GM19239 (cell line): Measurements from ENCODE around the gene CBFA2T3.
"Not testable (repeated sequence)": the region's sequence is repeated elsewhere in the genome, so short reads cannot be mapped to it uniquely, and the experiment has no call there.

Experiments
- DNase-seq: peaks from one replicate; pipeline ENCODE4 v3.0.0; 2011; ENCODE audit warnings: low spot score; ENCODE audit not compliant: insufficient read length
- FAIRE-seq: peaks from 2 replicates; lab custom pipeline; 2011; peaks lifted over from hg19 to GRCh38; lab: Jason Lieb, UNC

Gene CBFA2T3

GRCh38 chr16:88900662-88901052, 76.3 kb downstream of the CBFA2T3 start:
- no peak for FAIRE-seq
- DNase-seq, result no peak

DNA sequence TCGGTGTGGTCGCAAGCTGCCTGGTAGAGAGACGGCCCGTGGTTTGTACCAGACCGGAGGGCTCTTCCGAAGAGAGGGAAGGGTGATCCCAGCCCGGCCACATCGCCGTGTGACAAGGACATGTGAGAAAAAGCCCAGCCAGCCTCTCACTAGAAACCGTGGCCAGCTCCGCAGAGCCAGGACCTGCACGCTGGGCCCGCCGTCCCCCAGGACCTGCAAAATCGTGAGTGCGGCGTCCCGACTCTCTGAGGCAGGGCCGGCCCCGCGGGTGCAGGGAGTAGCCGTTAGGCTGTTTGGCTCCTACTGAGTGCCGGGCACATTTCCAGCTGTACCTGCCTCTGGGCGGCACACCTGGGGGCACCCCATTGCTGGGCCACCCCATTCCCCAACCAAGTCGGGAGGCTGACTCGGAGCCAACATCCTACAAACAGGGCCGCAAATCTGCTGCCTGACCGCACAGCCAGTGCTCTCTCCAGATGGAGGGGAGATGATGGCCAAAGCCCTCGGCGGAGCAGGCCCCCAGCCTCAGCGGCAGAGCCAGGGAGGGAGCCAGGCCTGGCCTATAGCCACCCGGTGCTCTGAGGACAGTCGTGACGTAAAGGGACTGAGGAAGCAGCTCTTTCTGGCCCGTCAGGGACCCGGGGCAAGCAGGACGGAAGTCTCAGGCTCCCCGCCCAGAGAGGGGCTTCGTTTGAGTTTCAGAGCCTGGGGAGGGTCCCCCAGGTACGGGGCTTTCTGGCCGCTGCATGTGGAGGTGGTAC, 76.9 kb downstream of the CBFA2T3 start:
- no peak for FAIRE-seq

GRCh38 chr16:88897696-88898425, 79.1 kb downstream of the CBFA2T3 start:
- FAIRE-seq, result no peak

More for the DNA sequence above, 76.9 kb downstream of the CBFA2T3 start:
- DNase-seq, result no peak

DNA sequence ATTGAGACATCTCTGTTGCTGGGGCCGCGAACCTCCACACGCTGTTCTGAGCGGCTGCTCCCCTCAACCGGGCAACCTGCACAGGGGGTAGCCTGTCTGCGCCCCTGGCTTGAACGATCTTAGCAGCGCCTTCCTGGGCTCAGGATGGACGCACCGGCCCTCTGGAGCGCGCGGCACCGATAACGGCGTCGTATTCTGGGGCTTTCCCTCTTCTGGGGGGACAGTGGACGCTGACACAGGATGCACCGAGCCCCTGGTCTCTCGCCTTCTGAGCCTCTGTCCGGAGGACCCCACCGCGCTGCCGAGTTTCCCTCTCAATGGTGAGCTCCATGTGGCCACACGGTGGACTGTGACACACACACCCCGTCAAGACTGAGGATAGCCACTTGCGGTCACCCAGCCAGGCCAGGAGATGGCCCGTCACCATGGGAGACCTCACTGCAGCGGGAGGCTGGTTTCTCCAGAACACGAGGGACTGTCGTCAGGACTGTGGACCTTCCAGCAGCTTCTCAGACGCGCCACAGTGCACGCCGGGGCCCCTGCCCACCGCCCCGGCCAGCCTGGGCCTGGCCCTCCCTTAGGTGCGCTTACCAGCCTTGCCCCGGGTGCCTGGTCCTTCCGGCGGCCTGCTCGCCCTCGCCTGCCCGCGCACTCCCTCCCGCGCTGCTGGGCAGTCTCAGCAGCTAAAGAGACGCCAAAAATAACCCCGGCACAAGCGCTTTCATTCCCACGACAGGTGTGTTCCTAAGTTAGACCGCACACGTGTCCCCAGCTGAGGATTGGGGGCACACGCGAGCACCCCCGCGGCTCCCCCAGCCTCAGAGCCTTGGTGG, 80.6 kb downstream of the CBFA2T3 start:
- FAIRE-seq, result no peak
- DNase-seq, result no peak

More at GRCh38 chr16:88897696-88898425, 79.1 kb downstream of the CBFA2T3 start:
- no peak for DNase-seq

- DNase-seq (no peak), FAIRE-seq (no peak)
Measured at GRCh38 chr16:88895335-88895734, 81.7 kb downstream of the CBFA2T3 start.

DNA sequence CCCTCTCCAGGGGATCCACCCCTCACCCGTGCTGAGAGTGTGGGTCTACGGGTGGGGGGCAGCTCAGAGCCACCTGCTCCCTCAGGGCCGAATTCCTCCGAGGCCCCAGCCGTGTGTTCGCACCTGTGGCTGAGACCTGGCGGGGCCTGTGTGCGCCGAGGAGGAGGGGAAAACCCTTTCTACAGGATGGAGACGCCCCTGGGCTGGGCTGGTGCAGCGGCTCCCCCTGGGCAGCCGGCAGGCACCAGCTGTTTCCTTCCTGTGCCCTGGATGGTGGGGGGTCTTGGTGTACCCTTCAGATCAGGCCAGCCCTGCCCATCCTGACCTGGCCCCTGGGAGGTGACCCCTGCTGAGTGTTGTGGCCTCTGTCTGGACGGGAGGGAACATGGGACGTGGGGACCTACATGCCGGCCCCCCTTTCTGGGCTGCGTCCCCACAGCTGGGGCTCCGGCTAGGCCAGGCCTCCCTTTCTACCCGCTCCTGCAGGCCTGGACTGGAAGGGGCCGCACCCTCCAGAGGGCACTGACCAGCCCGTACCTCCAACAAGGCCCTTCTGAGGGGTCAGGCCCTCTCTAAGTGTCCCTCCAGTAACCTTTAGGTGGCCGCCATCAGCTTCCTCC, 82.2 kb downstream of the CBFA2T3 start:
- FAIRE-seq (no peak), DNase-seq (no peak)

DNA sequence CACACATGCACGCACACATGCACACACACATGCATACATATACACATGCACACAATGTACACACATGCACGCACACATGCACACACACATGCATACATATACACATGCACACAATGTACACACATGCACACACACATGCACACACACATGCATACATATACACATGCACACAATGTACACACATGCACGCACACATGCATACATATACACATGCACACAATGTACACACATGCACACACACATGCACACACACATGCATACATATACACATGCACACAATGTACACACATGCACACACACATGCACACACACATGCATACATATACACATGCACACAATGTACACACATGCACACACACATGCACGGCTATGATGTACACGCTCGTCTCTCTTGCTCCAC, 82.7 kb downstream of the CBFA2T3 start:
- not testable (repeated sequence) for FAIRE-seq, DNase-seq

DNA sequence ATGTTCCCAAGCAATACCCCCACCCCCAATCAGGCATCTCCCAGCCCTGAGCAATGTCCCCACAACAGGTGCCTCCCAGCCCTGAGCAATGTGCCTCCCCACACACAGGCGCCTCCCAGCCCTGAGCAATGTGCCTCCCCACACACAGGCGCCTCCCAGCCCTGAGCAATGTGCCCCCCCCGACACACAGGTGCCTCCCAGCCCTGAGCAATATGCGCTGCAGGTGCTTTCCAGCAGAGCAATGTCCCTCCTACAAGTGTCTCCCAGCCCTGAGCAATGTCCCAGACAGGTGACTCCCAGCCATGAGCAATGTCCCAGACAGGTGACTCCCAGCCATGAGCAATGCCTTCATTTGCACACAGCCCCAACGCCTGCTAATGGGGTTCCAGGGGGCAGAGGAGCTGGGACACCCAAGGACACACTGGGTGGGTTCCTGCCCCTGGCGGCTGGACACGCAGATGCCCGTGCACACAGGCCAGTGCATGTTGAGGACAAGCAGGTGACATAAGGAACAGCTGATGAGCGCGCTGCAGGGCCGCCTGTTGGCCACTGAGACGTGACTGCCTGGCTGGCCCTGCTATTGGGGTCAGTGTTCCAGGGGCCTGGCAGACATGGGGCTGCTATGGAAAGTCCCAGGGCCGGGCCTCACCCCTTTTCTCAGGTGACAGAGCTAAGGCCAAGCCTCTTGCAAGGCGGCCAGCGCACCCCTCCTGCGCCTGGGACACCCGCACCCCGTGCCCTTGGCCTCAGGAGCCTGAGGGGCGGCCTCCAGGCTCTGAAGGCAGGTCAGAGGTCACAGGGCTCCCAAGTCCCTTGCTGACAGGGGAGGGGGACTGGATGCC, 83.7 kb downstream of the CBFA2T3 start:
- FAIRE-seq, result no peak
- no peak for DNase-seq

- DNase-seq (no peak), FAIRE-seq (no peak)
Measured at GRCh38 chr16:88892065-88892464, 84.9 kb downstream of the CBFA2T3 start.

DNA sequence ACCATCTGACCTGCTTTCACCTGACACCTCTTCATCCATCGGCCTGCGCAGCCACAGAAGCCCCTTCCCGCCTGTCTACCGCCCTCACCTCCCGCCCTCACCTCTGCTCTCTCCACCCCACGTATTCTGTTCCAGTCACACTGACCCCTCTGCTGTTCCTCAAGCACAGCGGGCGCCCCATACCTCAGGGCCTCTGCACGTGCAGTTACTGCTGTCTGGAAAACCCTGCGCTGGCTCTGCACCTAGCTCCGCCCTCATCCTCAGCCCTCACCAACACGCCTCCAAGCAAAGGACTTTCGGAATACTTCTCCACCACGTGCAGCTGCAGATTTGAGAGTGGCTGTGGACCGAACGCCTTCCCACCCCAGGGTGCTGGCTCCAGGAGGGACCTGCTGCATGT, 85.9 kb downstream of the CBFA2T3 start:
- FAIRE-seq, result no peak
- DNase-seq, result no peak

DNA sequence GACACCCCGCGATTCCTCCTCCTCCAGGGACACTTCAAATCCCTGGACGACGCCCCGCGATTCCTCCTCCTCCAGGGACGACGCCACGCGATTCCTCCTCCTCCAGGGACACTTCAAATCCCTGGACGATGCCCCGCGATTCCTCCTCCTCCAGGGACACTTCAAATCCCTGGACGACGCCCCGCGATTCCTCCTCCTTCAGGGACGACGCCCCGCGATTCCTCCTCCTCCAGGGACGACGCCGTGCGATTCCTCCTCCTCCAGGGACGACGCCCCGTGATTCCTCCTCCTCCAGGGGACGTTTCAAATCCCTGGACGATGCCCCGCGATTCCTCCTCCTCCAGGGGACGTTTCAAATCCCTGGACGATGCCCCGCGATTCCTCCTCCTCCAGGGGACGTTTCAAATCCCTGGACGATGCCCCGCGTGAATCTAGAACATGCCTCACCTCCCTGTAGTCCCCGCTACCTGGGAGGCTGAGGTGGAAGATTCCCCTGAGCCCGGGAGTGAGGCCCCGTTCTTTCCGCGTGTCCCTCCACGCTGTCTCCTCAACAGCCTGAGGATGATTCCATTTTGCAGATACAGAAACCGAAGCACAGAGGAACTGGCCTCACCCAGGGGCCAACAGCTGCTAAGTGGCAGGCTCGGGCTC, 87.2 kb downstream of the CBFA2T3 start:
- FAIRE-seq, result not testable (repeated sequence)

DNA sequence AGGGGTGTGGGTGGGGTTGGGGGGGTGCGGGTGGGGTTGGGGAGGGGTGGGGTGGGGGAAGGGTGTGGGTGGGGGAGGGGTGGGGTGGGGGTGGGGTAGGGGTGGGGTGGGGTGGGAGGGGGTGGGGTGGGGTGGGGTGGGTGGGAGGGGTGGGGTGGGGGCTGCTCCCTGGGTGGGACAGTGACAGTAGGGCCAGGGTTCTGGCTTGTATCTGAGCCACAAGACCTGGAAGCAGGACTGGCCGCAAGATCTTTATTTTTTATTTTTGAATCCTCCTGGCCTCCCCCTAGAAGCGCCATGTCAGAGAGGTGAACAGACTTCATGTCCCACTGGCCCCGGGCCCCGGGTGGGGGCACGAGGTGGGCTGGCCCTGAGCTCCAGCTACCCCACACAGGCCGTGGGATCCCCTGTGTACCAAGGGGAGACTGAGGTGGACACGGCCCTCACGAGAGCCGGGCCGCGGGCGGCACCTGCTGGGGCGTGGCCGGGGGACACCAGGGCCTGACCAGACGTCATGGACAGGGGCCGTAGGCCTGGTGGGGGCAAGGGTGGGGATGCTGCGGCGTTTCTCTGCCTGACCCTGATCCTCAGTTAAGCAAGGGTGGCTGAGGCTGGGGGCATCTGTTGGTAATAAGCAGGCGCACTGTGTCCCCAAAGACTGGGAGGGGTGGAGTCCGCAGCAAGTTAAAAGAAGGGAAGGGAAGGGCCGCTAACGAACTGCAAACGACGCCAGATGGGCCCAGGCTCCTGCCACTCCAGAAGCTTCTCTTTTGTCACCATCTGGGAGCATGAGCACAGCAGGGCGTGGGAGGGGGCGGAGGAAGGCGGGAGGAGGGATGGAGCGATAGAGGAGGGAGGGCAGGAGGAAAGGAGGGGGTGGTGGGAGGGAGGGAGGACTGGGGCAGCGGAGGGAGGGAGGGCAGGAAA, 88.3 kb downstream of the CBFA2T3 start:
- FAIRE-seq (no peak), DNase-seq (no peak)

More for the DNA sequence above, 87.2 kb downstream of the CBFA2T3 start:
- not testable (repeated sequence) for DNase-seq

DNA sequence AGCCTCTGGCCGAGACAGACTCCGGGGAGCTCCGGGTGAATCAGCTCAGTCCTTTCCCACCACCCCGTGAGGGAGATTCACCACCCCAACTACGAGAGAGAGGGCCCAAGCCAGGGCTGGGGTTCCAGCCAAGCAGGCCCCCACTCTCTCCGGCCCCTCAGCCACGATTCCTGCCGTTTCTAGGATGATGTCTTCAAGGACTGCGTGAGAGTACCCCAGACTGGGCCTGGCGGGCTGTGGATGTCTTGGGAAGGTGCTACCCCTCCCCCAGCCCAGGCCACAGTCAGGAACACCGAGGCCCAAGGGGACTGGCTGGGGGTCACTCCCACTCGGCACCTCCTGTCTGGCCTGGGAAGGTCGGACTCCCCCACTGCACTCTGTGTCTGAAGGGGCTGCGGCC, 89.0 kb downstream of the CBFA2T3 start:
- FAIRE-seq, result no peak
- DNase-seq, result no peak

DNA sequence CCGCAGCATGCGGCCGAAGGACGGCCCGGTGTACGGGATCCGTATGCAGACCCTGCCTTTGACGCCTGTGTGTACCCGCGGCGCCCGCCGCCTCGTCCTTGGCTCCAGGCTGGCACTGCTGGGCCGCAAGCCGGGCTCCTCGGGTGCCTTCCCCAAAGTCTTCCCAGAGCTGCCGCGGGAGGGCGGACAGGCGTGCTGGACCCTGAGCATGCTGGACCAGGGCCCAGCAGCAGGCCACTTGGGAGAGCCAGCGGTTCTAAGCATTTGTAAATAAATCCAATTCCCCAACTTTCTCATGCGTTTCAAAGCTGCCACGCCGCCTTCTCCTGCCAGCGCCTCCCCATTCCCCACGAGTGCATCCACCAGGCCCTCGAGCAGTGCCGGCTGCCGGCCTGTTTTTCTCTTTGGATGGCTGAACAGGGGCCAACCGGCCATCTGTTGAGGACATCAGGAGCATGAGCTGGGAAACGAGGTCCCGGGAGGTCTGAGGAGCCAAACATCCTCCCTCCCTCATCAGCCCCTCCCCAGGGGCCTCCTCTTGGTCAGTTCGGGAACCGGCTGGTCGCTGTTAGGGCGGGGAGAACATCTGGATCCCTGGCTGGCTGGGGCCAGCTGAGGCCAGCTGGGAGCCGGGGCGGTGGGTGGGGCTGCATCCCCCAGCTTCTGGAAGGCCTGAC, 90.0 kb downstream of the CBFA2T3 start:
- DNase-seq (no peak), FAIRE-seq (no peak)

- DNase-seq (no peak), FAIRE-seq (no peak)
Measured at GRCh38 chr16:88886420-88886844, 90.6 kb downstream of the CBFA2T3 start.

DNA sequence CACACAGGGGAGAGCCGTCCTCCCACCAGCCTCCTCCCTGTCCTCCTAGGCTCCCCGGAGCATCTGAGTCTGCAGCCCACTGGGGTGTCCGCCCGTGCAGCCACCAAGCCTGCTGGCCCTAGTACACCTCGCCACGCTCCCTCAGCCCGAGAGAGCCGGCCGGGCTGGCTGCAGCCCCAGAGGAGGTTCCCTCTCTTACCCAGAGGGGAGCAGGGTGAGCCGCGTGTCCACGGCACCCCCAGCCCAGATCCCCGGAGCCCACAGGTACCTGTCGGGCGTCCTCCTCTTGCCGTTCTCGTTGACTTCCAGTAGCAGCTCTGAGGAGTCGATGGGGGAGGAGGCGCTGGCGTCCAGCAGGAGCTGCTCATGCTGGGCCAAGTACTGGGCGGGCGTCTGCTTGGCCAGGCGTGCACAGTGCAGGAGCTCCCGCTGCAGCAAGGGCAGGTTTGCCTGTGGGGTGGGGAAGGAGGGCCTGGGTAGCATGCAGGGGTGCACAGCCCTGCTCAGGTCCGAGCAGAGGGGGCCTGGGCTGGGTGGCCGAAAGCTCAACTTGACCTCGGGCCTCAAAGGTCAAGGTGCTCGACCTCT, 91.2 kb downstream of the CBFA2T3 start:
- FAIRE-seq (no peak), DNase-seq (no peak)
